SK-N-SH (cell line): Measurements from ENCODE around the gene CD163L1.

ENCODE experiments used
- EZH2phosphoT487 ChIP-seq: fragments of 200-600 bp; sonication (generic); IDR thresholded peaks from 2 replicates; pipeline ENCODE4 v1.6.1; 2017; ENCODE audit warnings: low read depth, mixed run types, mild to moderate bottlenecking, antibody characterized with exemption, moderate library complexity, borderline replicate concordance
- TF ChIP-seq, protein P1 (sequence below): IDR thresholded peaks from 2 replicates; pipeline ENCODE4 v1.4.0; 2012; ENCODE audit warnings: low read depth, borderline replicate concordance

DNA sequence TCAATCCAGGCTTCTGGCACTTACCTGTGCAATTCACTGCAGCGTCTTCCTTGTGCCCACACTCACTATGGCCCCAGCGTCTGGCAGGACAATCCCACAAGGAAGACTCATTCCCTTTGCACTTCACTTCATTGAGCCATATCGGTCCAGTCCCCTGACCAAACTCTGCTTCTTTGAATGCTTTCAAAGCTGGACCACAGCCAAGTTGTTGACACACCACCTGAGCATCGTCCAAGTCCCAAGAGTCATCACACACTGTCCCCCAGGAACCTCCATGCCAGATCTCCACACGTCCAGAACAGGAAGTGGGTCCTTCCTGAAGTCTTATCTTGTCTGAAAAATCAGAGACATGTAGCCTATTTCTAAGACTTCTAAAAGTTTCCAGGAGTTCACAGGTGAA, 39.4 kb upstream of the CD163L1 start:
- no peak for TF ChIP-seq EZH2phosphoT487
- TF ChIP-seq, protein P1, sequence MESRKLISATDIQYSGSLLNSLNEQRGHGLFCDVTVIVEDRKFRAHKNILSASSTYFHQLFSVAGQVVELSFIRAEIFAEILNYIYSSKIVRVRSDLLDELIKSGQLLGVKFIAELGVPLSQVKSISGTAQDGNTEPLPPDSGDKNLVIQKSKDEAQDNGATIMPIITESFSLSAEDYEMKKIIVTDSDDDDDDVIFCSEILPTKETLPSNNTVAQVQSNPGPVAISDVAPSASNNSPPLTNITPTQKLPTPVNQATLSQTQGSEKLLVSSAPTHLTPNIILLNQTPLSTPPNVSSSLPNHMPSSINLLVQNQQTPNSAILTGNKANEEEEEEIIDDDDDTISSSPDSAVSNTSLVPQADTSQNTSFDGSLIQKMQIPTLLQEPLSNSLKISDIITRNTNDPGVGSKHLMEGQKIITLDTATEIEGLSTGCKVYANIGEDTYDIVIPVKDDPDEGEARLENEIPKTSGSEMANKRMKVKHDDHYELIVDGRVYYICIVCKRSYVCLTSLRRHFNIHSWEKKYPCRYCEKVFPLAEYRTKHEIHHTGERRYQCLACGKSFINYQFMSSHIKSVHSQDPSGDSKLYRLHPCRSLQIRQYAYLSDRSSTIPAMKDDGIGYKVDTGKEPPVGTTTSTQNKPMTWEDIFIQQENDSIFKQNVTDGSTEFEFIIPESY = no peak
